LoVo (cell line): ENCODE results near the gene SLC8A1.

Experiments
- DNase-seq: peaks from one replicate; pipeline ENCODE4 v3.0.0-alpha.2; 2016; ENCODE audit warnings: low spot score

The SLC8A1 gene

GRCh38 chr2:40048506-40048905, 403.4 kb downstream of the SLC8A1 start:
- no peak for DNase-seq

GRCh38 chr2:40047406-40047805, 404.5 kb downstream of the SLC8A1 start:
- DNase-seq, result no peak
